GM21825 (cell line): Measurements from ENCODE around the gene PSPN.
A peak's percentile ranks its signal among the peaks of the same experiment; 100 is the strongest.
"Not testable (repeated sequence)": the region's sequence is repeated elsewhere in the genome, so short reads cannot be mapped to it uniquely, and the experiment has no call there.

Source experiments
- ATAC-seq: cut with Tn5 transposase; IDR thresholded peaks from one replicate; pipeline ENCODE4 v1.9.1; 2021; ENCODE audit warnings: mild to moderate bottlenecking, moderate library complexity; ENCODE audit not compliant: unreplicated experiment

The PSPN gene

DNA sequence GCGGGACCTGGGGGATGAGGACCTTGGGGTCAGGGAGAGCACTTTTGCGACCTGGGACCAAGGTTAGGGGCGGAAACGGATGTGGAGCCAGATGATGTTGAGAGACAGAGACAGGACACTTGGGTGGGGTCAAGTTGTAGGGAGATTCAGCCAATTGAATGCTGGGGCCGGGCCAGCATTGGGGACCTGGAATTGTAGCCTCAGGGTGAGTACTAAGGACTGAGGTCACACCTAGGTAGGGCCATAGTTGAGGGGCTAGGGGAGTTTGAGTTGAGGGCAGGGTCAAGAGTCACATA, 2.0 kb downstream of the PSPN start:
- no peak for ATAC-seq

DNA sequence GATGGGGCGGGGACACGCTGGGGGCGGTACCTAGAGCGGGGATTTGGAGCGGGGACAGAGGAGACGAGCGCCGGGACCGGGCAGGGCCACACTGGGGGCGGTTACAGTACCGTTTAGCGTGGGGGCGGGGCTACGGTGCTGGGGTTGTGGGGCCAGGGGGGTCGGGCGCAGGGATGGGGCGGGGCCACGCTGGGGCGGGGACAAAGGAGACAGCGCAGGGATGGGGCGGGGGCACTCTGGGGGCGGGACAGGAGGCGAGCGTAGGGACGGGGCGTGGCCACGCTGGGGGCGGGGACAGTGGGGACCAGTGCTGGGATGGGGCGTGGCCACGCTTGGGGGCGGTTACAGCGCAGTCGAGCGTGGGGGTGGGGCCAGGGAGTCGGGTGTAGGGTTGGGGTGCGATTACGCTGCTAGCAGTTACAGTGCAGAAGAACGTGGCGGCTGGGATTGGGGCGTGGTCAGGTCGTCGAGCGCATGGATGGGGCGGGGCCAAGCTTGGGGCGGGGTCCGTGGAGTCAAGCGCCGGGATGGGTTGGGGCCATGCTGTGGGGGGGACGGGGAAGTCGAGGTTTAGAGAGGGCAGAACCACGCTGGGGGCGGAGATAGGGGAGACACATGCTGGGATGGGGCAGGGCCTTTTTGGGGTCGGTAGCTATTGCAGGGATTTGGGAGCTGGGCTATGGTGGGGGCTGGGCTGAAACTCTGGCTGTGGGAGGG, 2.5 kb downstream of the PSPN start:
- peak; percentile 48 for ATAC-seq

- ATAC-seq = peak; percentile 63
Measured at GRCh38 chr19:6372594-6373095, 3.1 kb downstream of the PSPN start, which contains the start of gene ALKBH7. Gene ALKBH7 (plus strand): TSS chr19:6372794. CDS start chr19:6372821, 27 bp downstream.

DNA sequence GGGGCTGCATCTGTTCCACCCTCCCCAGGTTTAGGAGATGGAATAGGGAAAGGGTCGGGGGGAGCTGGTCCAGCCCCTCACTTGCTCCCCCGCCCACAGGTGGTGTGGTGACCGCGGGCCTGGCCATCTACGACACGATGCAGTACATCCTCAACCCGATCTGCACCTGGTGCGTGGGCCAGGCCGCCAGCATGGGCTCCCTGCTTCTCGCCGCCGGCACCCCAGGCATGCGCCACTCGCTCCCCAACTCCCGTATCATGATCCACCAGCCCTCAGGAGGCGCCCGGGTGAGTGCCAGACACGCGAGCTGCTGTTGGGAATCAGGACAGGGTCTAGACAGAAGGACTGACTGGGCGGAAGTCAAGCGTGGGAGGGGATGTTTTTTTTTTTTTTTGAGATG, 11.4 kb downstream of the PSPN start:
- no peak for ATAC-seq

- no peak for ATAC-seq
Measured at GRCh38 chr19:6362351-6362801, 13.4 kb downstream of the PSPN start.

DNA sequence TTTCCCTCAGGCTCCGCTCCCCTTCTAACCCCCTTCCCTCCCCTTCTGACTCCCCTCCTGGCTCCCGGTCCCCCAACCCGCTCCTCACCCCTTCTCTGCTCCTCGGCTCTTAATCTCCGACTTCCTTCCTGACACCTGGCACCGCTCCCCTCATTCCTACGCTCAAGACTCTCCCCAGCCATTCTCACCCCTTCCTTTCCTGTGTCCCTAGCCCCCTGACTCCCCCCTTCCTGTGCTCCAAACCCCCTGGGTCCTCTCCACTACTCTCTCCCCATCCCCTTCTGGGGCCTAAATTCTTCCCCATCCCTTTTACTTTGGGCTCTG, 13.7 kb downstream of the PSPN start:
- no peak for ATAC-seq

DNA sequence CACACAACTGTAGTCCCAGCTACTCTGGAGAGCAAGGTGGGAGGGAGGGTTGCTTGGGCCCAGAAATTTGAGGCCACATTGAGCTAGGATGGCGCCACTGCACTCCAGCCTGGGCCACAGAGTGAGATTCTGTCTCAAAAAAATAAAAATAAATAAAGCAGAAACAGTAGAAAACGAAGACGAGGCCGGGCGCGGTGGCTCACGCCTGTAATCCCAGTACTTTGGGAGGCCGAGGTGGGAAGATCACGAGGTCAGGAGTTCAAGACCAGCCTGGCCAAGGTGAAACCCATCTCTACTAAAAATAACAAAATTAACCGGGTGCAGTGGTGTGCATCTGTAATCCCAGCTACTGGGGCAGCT, 14.9 kb downstream of the PSPN start:
- not testable (repeated sequence) for ATAC-seq

GRCh38 chr19:6360445-6360844, 15.3 kb downstream of the PSPN start:
- not testable (repeated sequence) for ATAC-seq

- no peak for ATAC-seq
Measured at GRCh38 chr19:6359568-6360341, 16.0 kb downstream of the PSPN start.

- no peak for ATAC-seq
Measured at GRCh38 chr19:6358003-6358402, 17.7 kb downstream of the PSPN start.

- no peak for ATAC-seq
Measured at GRCh38 chr19:6357174-6357573, 18.6 kb downstream of the PSPN start.

DNA sequence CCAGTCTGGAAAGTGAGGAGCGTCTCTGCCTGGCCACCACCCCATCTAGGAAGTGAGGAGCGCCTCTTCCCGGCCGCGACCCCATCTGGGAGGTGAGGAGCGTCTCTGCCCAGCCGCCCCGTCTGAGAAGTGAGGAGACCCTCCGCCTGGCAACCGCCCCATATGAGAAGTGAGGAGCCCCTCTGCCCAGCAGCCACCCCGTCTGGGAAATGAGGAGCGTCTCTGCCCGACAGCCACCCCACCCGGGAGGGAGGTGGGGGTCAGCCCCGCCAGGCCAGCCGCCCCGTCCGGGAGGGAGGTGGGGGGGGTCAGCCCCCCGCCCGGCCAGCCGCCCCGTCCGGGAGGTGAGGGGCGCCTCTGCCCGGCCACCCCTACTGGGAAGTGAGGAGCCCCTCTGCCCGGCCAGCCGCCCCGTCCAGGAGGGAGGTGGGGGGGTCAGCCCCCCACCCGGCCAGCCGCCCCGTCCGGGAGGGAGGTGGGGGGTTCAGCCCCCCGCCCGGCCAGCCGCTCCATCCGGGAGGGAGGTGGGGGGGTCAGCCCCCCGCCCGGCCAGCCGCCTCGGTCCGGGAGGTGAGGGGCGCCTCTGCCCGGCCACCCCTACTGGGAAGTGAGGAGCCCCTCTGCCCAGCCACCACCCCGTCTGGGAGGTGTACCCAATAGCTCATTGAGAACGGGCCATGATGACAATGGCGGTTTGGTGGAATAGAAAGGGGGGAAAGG, 20.3 kb downstream of the PSPN start:
- ATAC-seq = not testable (repeated sequence)

- ATAC-seq = no peak
Measured at GRCh38 chr19:6354098-6354674, 21.5 kb downstream of the PSPN start.

DNA sequence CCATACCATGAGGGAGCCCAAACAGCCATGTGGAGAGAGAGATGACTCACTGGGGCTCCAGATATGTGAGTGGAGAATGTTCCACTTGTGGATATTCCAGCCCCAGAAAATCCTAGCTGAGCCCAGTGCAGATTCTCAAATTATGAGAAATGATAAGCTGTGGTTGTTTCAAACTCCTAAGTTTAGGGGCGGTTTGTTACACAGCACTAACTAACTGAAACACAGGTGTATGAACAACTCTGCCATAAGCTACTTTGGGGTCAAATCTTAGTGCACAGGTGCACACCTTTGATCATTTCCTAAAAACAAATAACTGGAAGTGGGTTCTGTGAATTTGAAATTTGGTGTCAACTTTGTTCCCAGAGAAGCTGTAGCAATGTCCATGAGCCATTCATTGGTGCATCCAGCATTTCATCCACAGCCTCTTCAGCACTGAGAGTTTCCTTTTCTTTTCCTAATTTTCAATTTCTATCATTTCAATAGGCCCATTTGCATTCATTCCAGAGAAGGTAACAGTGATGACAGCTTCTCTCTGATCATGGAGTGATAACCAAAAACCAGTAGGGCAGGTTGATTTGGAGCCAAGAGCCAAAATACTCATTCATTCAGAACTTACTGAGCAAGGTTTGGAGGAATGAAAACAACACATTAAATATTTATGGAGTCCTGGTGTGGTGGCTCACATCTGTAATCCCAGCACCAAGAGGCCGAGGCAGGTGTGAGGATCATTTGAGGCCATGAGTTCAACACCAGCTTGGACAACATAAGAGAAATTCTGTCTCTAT, 23.2 kb downstream of the PSPN start:
- no peak for ATAC-seq

GRCh38 chr19:6350688-6351087, 25.0 kb downstream of the PSPN start:
- no peak for ATAC-seq

DNA sequence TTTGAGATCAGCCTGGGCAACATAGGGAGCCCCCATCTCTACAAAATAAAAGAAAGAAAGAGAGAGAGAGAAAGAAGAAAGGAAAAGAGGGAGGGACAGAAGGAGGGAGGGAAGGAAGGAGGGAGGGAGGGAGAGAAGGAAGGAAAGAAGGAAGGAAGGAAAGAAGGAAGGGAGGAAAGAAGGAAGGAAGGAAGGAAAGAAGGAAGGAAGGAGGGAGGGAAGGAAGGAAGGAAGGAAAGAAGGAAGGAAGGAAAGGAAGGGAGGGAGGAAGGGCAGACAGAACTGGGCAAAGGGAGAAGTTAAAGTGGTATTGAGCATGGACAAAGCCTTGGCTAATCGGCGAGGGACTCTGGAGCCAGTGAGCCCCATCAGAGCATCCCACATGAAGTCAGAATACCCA, 26.5 kb downstream of the PSPN start:
- ATAC-seq = not testable (repeated sequence)

- ATAC-seq = no peak
Measured at GRCh38 chr19:6343462-6343861, 32.3 kb downstream of the PSPN start.

GRCh38 chr19:6340493-6341201, 35.1 kb downstream of the PSPN start:
- no peak for ATAC-seq

DNA sequence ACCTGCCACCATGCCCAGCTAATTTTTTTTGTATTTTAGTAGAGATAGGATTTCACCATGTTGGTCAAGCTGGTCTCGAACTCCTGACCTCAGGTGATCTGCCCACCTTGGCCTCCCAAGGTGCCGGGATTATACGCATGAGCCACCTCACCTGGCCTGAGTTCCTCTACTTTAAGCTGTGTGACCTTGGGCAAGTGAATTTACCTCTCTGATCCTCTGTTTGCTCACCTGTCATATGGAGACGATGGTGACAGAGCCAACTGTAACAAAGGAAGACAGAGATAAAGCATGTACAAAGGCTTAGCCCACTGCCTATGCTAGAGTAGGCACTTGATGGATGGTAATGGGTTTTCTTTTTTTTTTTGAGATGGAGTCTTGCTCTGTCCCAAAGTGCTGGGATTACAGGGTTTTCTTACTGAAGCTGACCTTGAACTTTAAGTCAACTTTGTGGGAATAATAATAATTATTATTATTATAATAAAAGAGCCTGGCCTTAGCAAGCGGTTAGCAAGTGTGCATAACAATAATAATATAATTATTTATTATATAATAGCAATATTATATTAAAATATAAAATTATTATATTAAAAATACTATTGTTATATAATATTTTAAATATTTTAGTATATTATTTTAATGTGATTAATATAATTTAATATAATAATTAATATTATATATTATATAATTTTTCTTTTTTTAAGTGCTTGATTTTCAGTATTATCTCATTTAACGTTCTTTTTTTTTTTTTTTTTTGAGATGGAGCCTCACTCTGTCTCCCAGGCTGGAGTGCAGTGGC, 41.0 kb downstream of the PSPN start:
- ATAC-seq = no peak
